Pulmonary artery endothelial cell (primary cell): Measurements from ENCODE around the gene TMEM233. TPM values are rescaled to one million over a fixed set of nuclear protein-coding genes. Genes with fewer than 3 reads are reported as not detected.

Experiments used
- DNase-seq: peaks from one replicate; pipeline ENCODE4 v3.0.0-alpha.2; 2011; ENCODE audit warnings: low read depth, low spot score
- total RNA-seq: library from RNA; depleted of rRNA; stranded (reverse); fragments of >200 nt; gene quantifications from 2 replicates; pipeline ENCODE4 v1.2.3, GENCODE V29; 2014

The TMEM233 gene
- total RNA-seq = 0.73 and 1.2 TPM in 2 replicates

- DNase-seq = no peak
These were observed at the start of gene TMEM233 for GRCh38 chr12:119593578-119594398. Gene TMEM233 (plus strand): TSS chr12:119593774. CDS start chr12:119593849, 75 bp downstream.

GRCh38 chr12:119544765-119545625 lies 48.6 kb upstream of the TMEM233 start:
- DNase-seq = peak; percentile 19

GRCh38 chr12:119546340-119546739 lies 47.2 kb upstream of the TMEM233 start:
- no peak for DNase-seq

- no peak for DNase-seq
These were observed 46.6 kb upstream of the TMEM233 start for GRCh38 chr12:119547001-119547400.

- no peak for DNase-seq
These were observed 36.7 kb upstream of the TMEM233 start for GRCh38 chr12:119556854-119557253.

GRCh38 chr12:119565404-119565803 lies 28.2 kb upstream of the TMEM233 start:
- DNase-seq = no peak

- DNase-seq = no peak
These were observed 22.8 kb upstream of the TMEM233 start for GRCh38 chr12:119570771-119571170.

- DNase-seq = no peak
These were observed 20.5 kb upstream of the TMEM233 start for GRCh38 chr12:119573086-119573485.

GRCh38 chr12:119574255-119574654 lies 19.3 kb upstream of the TMEM233 start:
- no peak for DNase-seq

GRCh38 chr12:119576118-119576810 lies 17.3 kb upstream of the TMEM233 start:
- DNase-seq = no peak

- no peak for DNase-seq
These were observed 16.7 kb upstream of the TMEM233 start for GRCh38 chr12:119576915-119577314.

GRCh38 chr12:119578112-119578511 lies 15.5 kb upstream of the TMEM233 start:
- no peak for DNase-seq

- no peak for DNase-seq
These were observed 4.5 kb upstream of the TMEM233 start for GRCh38 chr12:119589097-119589496.

- DNase-seq = no peak
These were observed 3.9 kb upstream of the TMEM233 start for GRCh38 chr12:119589634-119590033.

- no peak for DNase-seq
These were observed 1.3 kb upstream of the TMEM233 start for GRCh38 chr12:119592232-119592631.

- DNase-seq = no peak
These were observed 791 bp downstream of the TMEM233 start for GRCh38 chr12:119594399-119594730.

GRCh38 chr12:119594772-119595445 lies 1.3 kb downstream of the TMEM233 start:
- no peak for DNase-seq

- no peak for DNase-seq
These were observed 4.6 kb downstream of the TMEM233 start for GRCh38 chr12:119598159-119598558.

- DNase-seq = no peak
These were observed 8.5 kb downstream of the TMEM233 start for GRCh38 chr12:119601877-119602733.

GRCh38 chr12:119602734-119603094 lies 9.1 kb downstream of the TMEM233 start:
- no peak for DNase-seq
